Mesodermal cell (in vitro differentiated cells): ENCODE measurements around the gene ADPRS.

Source experiments
- H3K27ac ChIP-seq: 2 replicates; pipeline ENCODE4 v1.7.0; 2013; ENCODE audit warnings: mild to moderate bottlenecking, low read depth, low read length, moderate library complexity; ENCODE audit not compliant: severe bottlenecking
- H3K36me3 ChIP-seq: 2 replicates; pipeline ENCODE4 v1.7.1; 2013; ENCODE audit warnings: mild to moderate bottlenecking, low read length, moderate library complexity; ENCODE audit not compliant: control insufficient read depth, insufficient read depth
- H3K4me1 ChIP-seq: one replicate; pipeline ENCODE4 v1.7.1; 2013; ENCODE audit warnings: mild to moderate bottlenecking, low read length; ENCODE audit not compliant: insufficient read depth, control insufficient read depth, poor library complexity, severe bottlenecking
- H3K4me3 ChIP-seq: 2 replicates; pipeline ENCODE4 v1.7.0; 2013; ENCODE audit warnings: low read length, control low read depth, mild to moderate bottlenecking; ENCODE audit not compliant: insufficient read depth, poor library complexity, severe bottlenecking; ENCODE audit errors: extremely low read depth
- H3K9me3 ChIP-seq: 2 replicates; pipeline ENCODE4 v1.7.1; 2013; ENCODE audit warnings: mild to moderate bottlenecking, low read length, moderate library complexity; ENCODE audit not compliant: control insufficient read depth
- WGBS, 2 experiments: methylation state at CpG; one replicate each; pipeline ENCODE4 v1.1.5; 2013; ENCODE audit warnings: missing lambda C conversion rate in 2 of 2; ENCODE audit not compliant: insufficient coverage in 2 of 2; 5-methylcytosine and 5-hydroxymethylcytosine counted together

ADPRS gene

DNA sequence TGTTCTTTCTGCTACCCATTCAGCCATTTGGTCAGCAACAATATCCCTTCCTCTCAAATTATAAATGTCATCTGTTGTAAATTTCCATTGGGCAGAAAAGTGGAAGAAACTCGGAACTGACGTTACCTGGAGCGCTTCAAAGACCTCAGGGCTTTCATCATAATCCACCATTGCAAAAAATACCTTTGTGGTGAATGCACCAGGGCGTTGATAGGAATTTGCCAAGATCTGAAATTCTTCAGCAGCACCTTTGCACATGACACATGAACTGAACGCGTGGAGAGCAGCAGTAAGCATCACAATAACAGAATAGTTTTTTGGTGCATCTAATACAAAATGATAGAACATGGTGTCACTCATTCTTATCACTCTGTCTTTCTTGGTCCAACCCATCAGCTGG is 7.9 kb upstream of the ADPRS start:
- H3K36me3 ChIP-seq = no peaks in the 10 kb centered on the region
- H3K4me1 ChIP-seq = no peaks in the 10 kb centered on the region
- no peaks in the 10 kb centered on the region for H3K9me3 ChIP-seq
- no peak overlapping the region for H3K27ac ChIP-seq
- 84% methylated on average over 4 of the region's 6 CpGs; no CpG with 5 or more reads in 1 of the 2 experiments for WGBS, 2 experiments
- no peak overlapping the region for H3K4me3 ChIP-seq

- Histone ChIP-seq H3K4me1 (no peaks in the 10 kb centered on the region), H3K9me3 (no peaks in the 10 kb centered on the region), H3K27ac (no peak overlapping the region), H3K4me3 (no peak overlapping the region), H3K36me3 (no peaks in the 10 kb centered on the region)
- 50% methylated on average over 1 of the region's 3 CpGs; no CpG with 5 or more reads in 1 of the 2 experiments for WGBS, 2 experiments
These were observed 6.7 kb upstream of the ADPRS start for GRCh38 chr1:36081926-36082485.

- Histone ChIP-seq H3K9me3 (no peaks in the 10 kb centered on the region), H3K4me1 (no peaks in the 10 kb centered on the region), H3K27ac (no peak overlapping the region), H3K4me3 (no peak overlapping the region), H3K36me3 (no peaks in the 10 kb centered on the region)
- whole genome bisulfite sequencing, 2 experiments = 86% methylated on average over 10 to 12 of the region's 13 CpGs
These were observed 5.5 kb upstream of the ADPRS start for GRCh38 chr1:36083219-36083618.

- WGBS, 2 experiments = 22 to 24% methylated on average over 22 to 32 of the region's 59 CpGs
- H3K36me3 ChIP-seq = no peaks in the 10 kb centered on the region
- no peaks in the 10 kb centered on the region for H3K4me1 ChIP-seq
- H3K4me3 ChIP-seq = peak within 1 kb of the TSS; percentile 41
- no peaks in the 10 kb centered on the region for H3K9me3 ChIP-seq
- peak within 1 kb of the TSS; percentile 81 for H3K27ac ChIP-seq
These were observed 4.8 kb upstream of the ADPRS start, which contains the start of gene TEKT2 for GRCh38 chr1:36083635-36084496. Gene TEKT2 (plus strand): TSS chr1:36084094. CDS start chr1:36084922, 828 bp downstream.

GRCh38 chr1:36084497-36085115 is 4.1 kb upstream of the ADPRS start:
- 61 to 84% methylated on average over 8 to 9 of the region's 19 CpGs for WGBS, 2 experiments
- H3K4me1 ChIP-seq = no peaks in the 10 kb centered on the region
- H3K36me3 ChIP-seq = no peaks in the 10 kb centered on the region
- peak overlapping the region; percentile 81 for H3K27ac ChIP-seq
- H3K9me3 ChIP-seq = no peaks in the 10 kb centered on the region
- H3K4me3 ChIP-seq = peak overlapping the region; percentile 41

- Histone ChIP-seq H3K4me3 (no peak overlapping the region), H3K9me3 (no peaks in the 10 kb centered on the region), H3K4me1 (no peaks in the 10 kb centered on the region), H3K36me3 (peaks cover 2% of the 10 kb centered on the region), H3K27ac (no peak overlapping the region)
- 91 to 100% methylated on average over 3 to 4 of the region's 9 CpGs for WGBS, 2 experiments
These were observed 3.6 kb upstream of the ADPRS start for GRCh38 chr1:36085126-36085525.

GRCh38 chr1:36085686-36086526 is 2.8 kb upstream of the ADPRS start:
- no peak overlapping the region for H3K27ac ChIP-seq
- peaks cover 10% of the 10 kb centered on the region for H3K36me3 ChIP-seq
- H3K4me1 ChIP-seq = no peaks in the 10 kb centered on the region
- no peak overlapping the region for H3K4me3 ChIP-seq
- WGBS, 2 experiments = 92% methylated on average over 27 to 29 of the region's 29 CpGs
- H3K9me3 ChIP-seq = no peaks in the 10 kb centered on the region

- Histone ChIP-seq H3K4me1 (no peaks in the 10 kb centered on the region), H3K27ac (no peak overlapping the region), H3K36me3 (peaks cover 17% of the 10 kb centered on the region), H3K9me3 (no peaks in the 10 kb centered on the region), H3K4me3 (no peak overlapping the region)
- WGBS, 2 experiments = 92 to 93% methylated on average over 10 to 11 of the region's 12 CpGs
These were observed 2.0 kb upstream of the ADPRS start for GRCh38 chr1:36086529-36087232.

DNA sequence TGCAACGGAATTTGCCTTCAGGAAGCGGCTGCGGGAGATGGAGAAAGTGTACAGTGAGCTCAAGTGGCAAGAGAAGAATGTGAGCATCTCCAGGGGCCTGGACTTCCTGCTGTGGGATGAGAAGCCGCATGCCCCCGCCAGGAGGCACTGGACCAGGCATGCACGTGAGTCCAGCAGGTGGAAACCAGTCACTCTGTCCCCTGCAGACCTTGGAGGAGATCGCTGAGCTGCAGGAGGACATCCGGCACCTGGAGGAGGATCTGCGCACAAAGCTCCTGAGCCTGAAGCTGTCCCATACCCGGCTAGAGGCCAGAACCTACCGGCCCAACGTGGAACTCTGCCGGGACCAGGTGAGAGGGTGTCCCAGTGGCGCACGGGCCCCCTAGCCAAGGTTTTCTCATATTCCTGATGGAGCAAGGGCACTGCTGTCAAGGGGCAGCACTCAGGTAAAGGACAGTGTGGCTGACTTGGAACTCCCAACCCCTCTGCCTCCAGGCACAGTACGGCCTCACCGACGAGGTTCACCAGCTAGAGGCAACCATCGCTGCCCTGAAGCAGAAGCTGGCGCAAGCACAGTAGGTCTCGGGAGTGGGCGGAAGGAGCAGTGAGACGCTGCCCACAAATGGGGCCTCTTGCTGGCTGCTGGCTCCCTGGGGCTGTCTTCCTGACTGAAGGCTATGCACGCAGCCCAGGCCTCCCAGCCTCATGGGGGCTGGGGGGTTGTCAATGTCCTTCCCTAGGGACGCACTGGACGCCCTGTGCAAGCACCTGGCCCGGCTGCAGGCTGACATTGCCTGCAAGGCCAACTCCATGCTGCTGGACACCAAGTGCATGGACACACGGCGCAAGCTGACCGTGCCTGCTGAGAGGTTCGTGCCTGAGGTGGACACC is 1.2 kb upstream of the ADPRS start:
- no peaks in the 10 kb centered on the region for H3K4me1 ChIP-seq
- no peak overlapping the region for H3K4me3 ChIP-seq
- 91 to 97% methylated on average over 24 to 31 of the region's 31 CpGs for WGBS, 2 experiments
- H3K9me3 ChIP-seq = no peaks in the 10 kb centered on the region
- H3K36me3 ChIP-seq = peaks cover 25% of the 10 kb centered on the region
- no peak overlapping the region for H3K27ac ChIP-seq
